Fibroblast of skin of abdomen (primary cell): Measurements from ENCODE around the gene GBE1.
"Not testable (repeated sequence)": the region's sequence is repeated elsewhere in the genome, so short reads cannot be mapped to it uniquely, and the experiment has no call there.

Source experiments
- DNase-seq: peaks from one replicate; pipeline ENCODE4 v3.0.0-alpha.2; 2013

The GBE1 gene

DNA sequence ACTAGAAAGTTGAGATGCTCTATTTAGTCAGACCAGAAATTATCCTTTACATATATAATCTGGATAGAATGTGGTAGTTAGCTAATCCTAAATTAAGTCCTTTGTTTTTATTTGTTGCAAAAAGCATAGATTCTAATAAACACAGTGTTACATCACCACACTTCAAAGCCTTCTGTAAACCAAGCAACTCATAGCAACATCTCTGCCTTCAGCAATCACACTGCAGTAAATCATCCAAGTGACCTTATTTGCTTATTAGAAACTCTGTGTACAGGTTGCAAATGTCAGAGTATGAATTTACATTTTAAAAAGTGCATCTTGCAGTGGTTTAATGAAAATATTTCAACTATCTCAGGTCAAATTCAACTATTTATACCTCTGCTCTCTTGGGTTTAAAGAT lies 242.5 kb downstream of the GBE1 start:
- no peak for DNase-seq

DNA sequence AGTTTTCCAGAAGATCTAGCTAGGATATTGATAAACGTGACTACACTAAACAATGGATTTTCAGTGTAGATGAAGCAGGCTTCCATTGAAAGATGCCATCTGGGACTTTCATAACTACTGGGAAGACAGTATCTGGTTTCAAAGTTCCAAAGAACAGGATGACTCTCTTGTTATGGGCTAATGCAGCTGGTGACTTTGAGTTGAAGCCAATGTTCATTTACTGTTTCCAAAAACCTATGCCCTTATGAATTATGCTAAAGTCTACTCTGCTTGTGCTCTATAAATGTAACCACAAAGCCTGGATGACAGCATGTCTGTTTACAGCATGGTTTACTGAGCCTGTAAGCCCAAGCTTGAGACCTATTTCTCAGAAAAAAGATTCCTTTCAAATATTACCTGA lies 245.4 kb downstream of the GBE1 start:
- no peak for DNase-seq

DNA sequence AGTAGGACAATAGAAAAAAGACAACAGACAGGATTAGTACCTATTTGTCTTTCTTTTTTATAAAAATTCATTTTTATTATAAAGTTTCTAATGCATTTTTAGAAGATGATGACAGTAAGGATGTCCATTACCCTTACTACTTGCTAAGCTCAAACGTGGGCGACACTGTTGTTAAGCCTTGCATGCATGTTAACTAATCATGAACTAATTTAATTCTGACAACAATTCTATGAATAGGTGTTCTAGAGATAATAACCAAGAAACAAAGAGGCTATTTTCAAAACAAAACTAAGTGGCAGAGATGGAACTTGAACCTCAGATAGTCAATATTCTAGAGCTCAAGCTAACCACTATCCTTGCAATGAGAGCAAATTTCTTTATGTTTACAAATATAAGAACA lies 247.9 kb downstream of the GBE1 start:
- DNase-seq = no peak

DNA sequence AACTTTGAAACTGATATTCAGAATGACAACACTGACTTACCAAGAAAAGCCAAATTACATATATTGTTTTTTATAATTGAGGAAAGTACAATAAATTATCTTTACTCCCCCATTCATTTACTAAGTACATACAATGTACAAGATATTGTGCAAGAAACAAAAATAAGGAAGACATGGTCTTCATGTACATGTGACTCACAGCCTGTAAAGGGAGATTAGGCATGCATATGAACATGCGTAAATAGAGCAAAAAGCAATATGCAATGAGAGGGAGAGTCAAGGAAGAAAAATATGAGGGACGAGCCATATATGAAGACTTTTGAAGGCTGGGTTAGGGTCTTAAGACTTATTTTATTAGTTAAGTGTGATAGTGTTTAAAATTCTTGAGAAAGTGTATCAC lies 258.4 kb downstream of the GBE1 start:
- DNase-seq = no peak

DNA sequence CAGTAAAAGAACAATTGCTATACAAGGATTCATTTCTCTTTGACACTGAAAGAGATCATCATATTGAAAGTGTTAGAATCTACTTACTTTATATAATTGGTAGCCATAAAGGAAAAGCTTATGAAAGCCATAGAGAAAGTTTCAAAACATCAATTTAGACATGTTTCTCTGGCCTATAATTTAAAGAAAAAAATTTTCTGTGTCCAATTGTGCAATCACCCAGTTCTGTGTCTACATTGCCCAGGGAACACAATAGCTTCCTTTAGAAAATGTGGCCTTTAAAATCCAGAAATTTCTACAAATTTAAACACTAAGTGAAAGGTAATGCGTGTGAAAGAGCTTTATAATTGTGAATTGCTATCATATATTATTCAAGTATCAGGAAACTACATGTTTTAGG lies 259.2 kb downstream of the GBE1 start:
- no peak for DNase-seq

DNA sequence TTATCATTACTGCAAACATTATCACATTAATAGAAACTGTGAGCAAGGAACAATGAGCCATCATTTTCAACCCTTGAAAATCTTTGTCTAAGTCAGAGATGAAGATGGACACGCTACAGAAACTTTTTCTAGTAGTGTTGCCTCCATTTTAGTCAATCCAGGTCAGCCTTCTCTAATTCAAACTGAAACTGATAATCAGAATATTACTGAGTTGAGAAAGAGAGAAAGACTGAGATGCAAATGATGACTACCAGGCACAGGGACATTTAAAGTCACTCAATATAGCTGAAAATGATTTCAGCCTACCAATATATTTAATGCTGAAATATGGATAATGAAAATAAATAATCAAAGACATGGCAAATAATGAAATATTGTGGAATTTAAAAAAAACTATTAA lies 261.4 kb downstream of the GBE1 start:
- no peak for DNase-seq

DNA sequence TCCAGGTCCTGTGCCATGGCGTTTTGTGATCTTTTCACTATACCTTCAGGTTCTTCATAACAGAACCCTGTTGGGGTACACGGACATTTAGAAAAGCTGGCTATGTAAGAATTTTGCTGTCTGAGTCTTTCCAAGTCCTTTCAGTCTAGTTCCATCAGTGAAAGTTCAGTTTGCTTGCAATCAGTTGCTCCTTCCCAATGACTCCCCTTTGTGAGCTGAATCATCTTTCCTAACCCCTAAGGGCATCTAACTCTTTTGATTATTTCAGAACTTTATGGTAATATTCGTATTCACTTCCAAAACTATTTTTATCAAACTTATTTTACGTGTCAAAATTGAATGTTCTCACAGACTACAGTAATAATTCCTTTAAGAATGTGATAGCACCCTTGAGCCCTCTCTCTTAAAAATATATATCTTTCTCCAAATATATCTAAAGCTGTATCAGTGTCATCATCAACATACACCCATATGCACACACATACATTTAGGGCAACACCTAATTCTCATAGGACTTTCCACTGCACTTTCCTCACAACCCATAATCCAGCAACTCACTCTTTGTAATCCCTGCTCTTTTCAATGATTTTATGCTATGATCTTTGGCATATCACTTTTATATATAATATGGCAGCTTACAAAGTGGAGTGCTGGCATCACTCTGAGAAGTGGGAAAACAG lies 263.7 kb downstream of the GBE1 start:
- DNase-seq = no peak

DNA sequence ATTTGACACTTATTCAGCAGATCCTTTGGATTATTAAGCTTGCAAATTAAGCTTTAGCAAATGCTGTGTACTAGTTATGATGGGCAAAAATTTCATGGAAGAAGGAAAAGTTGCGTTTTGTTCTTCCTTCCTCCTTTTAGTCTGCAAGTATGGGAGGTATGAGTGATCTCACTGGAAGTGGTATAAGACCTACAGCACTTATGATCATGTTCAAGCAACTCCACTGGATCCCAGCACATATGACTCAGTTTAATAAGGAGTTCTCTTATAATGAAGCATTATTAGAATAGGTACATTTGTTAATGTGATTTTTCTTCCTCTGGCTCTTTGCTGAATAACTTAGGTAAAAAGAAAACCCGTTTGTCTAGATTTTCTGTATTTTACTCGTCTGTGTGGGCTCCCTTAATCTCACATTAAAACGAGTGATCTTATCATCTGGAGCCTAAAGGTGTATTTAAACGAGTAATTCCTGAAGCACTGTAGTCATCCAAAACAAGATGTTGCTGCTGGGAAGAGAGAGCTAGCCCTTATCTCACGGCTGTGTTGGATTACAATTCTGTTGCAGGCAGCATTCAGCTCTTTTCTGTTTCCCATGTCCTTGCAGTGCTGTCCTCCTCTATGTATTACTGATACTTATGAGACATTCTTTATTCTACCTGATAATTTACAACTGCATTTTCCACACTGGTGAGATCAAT lies 264.9 kb downstream of the GBE1 start:
- no peak for DNase-seq

DNA sequence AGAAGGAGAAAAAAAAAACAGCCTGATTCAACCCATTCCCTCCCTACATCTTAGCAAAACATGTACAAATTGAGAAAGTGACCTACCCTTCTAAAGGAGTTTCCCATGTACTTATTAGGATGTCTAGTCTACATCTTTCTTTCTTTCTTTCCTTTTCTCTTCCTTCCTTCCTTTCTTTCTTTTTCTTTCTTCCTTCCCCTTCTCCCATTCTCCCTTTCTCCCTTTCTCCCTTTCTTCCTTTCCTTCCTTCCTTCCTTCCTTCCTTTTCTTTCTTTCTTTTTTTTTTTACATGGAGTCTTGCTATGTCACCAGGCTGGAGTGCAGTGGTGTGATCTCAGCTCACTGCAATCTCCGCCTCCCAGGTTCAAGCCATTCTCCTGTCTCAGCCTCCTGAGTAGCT lies 269.0 kb downstream of the GBE1 start:
- not testable (repeated sequence) for DNase-seq

DNA sequence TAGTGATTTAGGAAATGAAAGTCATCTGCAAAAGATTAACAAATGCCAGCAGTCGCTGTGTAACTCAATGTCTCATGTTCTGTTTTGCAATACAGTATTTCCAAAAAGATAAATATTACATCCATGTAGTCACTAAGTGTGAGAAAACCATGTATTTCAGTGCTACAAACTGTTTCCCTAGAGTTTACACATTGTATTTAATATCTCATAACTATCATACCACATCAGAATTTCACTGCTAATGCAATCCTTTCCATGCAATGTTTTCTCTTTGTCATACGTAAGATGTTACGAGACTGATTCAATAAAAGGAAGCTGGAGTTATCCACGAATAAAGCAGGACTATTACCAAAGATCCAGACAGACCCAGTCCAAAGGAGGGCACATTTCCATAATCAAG lies 269.4 kb downstream of the GBE1 start:
- peak; percentile 67 for DNase-seq

DNA sequence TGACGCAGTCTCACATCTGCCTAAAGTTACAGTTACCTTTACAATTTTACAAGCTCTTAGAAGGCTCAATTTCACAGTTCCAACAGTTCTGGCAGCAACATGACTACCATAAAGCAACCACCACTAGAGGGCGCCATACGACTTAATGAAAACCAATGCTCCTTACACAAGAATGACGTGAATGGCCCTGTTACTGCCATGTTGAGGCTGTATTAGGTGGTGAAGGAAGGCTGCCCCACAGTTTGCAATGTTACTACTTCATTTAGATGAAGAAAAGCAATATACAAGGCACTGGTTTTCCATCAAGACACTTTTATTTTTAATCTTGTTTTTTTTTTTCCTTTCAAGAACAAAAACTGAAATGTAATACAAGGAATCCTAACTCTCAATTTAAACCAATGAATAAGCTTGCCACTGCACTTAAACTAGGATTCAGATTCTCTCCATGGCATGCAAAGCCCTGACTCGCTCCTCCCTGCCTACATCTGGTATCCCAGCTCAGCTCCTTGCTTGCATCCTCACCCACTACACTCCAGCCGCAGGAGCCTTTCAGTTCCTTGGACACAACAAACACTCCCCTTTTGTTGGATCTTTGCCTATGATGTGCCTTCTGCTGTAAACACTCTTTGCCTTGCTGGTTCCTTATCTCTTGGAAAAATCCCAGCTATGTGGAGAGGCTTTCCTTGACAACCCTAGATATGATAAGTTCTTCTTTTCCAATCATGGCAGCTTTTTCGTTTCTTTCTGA lies 270.7 kb downstream of the GBE1 start:
- DNase-seq = peak; percentile 75

DNA sequence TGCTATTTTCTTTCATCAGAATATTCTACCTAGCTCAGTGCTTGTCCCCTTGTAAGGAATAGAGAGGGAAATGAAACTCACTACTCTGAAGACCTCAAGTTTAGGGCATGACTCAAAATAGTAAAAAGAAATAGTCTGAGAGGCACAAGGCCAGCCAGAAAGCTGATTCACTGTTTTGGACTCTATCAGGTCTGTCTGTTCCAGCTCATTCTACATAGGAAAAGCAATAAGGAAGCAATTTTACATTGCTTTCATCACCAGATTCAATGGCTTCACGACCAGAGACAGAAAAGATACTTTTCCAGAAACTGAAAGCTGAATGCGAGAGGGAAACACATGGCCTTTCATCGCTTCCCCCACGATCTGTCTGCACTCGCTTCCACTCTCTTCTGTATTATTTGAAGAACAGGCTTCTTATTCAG lies 276.0 kb downstream of the GBE1 start:
- peak; percentile 94 for DNase-seq

DNA sequence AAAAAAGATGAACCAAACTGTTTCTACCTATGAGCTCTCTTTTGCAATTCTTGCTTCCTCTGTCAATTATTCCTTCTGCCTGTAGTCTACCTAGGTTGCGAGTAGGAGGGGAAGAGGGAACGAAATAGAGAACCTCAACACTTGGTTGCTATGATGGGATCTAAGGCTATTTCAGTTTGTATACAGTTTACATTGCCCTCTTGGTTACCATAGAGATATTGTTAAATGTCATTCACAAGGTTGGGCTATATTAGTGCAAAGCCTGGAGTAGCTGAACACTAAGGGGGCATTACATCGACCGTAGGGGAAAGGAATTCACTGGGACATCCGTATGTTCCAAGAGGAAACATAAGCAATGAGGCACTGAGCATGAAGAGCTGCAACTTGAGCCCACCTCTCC lies 276.9 kb downstream of the GBE1 start:
- no peak for DNase-seq

DNA sequence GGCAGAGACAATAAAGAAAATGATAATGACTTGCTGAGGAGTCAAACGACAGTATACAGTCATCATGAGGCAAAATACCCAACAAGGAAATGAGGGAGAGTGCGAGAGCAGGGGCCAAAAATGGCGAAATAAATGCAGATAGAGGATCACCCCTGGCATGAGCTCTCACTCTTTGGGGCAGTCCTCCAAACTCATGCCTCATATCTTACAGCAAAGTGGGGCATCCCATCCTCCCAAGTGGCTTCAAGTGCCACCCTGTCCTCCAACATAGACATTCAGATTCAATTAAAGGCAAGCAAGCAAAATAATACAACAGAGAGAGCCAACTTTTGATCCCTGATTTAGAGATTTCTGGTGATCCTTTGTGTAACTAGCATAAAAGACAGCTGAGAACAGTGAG lies 278.4 kb downstream of the GBE1 start:
- DNase-seq = no peak

DNA sequence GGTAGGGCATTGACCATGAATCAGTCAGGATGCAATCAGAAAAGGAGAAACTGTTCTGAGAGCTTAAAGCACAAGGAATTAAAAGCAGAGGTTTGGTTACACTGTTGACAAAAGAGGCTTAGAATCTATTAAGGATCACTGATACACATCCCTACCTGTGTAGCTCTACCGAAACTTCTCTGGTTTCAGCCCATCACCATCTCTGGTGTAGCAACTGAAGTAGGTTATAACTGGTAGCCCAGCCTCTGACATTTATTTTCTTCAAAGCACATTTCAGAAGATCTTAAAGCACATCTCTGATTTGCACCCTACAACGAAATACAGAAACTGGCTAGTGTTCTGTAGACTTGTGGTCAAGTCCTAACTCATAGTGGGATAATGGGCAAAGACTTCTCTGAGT lies 283.7 kb downstream of the GBE1 start:
- no peak for DNase-seq

DNA sequence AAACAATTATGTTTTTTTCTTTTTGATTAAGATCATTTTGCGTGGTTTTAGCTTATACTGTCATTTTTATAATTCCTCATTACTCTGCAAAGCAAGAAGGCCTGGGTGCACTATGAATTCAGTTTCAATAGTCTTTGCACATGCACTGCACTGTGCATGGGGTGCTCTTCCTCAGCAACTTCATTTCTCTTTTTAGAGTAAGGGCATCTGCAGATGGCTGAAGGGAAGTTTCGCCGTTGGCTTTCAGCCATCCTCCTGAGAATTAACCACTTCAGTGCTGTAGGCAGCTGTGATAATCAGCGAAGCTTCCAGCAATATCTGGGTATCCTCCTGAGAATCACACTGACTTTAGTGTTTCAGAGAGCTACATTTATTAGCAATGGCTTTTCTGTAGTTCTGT lies 284.8 kb downstream of the GBE1 start:
- no peak for DNase-seq

DNA sequence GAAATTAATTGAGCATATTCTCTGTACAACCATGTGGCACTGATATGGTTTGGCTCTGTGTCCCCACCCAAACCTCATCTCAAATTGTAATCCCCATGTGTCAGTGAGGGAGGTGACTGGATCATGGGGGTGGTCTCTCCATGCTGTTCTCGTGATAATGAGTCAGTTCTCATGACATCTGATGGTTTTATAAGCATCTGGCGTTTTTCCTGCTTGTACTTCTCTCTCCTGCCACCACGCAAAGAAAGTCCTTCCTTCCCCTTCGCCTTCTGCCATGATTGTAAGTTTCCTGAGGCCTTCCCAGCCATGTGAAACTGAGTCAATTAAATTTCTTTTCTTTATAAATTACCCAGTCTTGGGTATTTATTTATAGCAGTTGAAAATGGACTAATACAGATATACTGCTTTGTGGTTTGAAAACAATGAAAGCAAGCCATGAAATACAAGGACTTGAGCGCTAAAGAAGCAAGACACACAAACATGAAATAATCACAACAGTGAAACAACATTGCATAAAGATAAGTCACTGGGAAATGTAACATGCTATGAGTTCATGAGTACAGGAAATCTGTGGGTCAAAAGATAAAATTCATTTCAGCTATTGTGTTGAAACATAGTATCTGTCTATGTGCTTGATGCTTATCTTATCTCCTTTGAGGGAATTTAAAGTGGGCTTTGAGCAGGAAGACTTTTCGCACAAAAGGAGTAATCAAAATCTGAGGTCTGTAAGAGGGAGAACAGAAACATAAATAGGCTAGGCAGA lies 288.7 kb downstream of the GBE1 start:
- DNase-seq = no peak

DNA sequence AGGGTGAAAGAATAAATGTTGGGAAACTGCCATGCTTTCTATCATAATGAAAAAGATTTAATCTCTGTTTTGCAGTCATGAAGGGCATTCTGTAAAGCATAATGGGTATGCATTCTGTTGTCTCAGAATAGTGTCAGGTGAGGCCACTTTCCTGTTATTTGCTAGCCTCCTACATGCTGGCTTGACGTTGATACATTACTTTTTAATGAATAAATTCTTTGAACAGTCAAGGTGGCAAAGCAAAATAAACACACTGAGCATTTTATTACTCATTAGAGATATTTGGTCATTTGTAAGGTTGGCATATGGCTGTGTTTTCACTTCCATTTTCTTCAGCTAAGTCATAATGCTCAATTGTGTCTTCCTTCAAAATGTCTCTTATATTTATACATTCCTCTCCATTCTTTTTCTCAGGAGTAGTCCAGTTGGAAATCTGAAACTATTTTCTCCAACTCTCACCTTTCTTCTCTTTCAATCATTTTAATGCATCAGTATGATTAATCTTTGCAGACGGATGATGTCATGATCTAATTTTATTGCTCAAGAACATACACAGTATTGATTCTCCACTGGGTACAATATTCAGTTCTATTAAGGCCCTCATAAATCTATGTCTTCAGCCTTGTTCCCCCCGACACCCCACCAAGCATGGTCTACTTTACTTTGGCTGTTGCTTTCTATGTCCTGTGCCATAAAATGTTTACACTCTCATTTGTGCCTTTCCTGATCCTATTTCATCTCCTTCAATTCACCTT lies 290.7 kb downstream of the GBE1 start:
- no peak for DNase-seq

DNA sequence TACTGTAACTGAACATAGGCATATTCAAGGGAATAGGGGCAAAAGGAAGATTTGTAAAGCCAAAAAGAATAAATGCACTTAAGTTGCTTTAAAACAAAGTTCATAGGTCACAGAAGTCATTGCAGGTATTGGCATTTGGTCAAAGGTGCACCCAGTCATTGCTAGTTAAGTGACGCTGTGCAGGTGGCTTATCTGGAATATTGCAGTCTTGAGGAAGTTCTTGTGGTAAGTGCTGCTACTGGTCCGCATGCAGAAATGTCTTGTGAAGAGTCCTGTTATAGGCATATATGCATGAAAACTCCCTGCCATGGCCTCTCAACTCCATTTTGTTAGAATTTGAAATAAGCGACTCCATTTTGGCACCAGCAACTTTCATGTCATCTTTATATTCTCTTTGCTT lies 293.1 kb downstream of the GBE1 start:
- no peak for DNase-seq

DNA sequence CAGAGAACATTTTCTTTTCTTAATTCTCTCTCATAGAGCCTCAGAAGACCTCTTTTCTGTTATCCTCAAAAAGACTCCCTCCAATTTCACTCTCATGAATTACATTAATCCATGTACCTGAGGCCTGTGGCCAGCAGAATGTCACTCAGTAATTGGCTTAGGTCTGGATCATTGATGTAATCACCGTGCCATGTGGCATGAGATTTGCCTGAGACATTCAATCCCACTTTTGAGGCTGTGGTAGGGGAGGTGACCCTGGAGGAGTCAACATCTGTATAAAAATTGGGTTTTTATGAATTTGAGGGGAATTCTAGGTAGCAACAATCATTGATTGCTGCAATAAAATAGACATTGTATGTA lies 295.3 kb downstream of the GBE1 start:
- no peak for DNase-seq

DNA sequence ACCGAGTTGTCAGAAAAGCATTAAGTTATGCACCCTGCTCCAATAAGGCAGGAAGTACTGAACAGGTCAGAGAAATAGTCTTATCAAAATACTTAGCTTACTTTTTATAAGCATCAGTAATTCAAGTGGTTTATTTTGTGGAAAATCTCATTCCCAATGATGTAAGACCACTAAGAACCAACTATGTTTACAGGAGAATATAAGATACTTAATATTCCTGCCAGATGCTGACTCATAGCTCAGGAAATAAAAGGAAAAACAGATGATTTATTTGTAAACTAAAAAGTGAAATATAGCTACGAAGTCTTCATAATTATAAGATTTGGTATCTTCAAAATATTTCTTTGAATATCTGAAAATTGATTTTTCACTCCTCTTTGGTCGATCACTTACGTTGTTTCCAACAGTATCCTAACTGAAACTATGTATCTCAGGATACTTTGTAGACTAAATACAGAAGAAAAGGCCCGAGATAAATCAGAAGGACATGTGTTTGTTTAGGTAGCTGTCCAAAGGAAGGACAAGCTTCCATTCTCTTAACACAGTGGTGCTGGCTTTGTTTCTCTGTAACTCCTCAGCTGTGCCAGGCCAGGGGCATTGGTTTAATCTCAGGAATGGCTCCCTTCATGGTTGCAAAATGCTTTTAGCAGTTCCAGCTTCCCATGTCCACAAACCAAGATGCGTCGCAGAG lies 295.8 kb downstream of the GBE1 start:
- DNase-seq = no peak

DNA sequence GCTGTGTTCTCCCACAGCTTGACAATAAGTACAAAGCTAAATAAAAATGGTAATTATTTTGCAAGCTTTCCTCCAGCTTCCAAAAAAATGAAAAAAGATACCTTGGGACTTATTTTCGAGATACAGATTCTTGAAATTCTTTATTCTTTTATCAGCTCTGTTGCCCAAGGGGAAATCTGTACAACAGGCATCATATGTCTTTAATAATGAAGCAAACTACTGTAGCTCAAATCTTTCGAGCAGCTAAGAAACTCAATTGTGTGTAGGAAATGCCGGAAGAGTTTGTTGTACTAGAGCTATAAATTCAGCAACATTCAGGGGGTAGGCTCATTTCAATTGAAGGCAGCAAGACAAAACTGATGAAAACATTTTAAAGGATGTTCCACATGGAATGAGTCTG lies 297.7 kb downstream of the GBE1 start:
- peak; percentile 81 for DNase-seq
